Measurements from ENCODE around the gene RNF224. TPM values are rescaled to one million over a fixed set of nuclear protein-coding genes. Genes with fewer than 3 reads are reported as not detected.

RNF224 gene
- polyA plus RNA-seq, 1 donor from 2014 or later: not detected

GRCh38 chr9:137231372-137232039, 4.2 kb downstream of the RNF224 start:
- Histone ChIP-seq H3K4me3 (ENCODE audit: low read length) (no peak overlapping the region), H2AFZ (ENCODE audit: low read depth, low read length) (no peak overlapping the region), H3K9me3 (ENCODE audit: low read length) (no peaks in the 10 kb centered on the region), H3K27ac (ENCODE audit: low read length) (no peak overlapping the region), H3K79me2 (replicated peaks; ENCODE audit: insufficient read depth, low read length) (no peaks in the 10 kb centered on the region), H3K27me3 (ENCODE audit: insufficient read depth, low read depth, low read length) (no peaks in the 10 kb centered on the region), H3K9ac (ENCODE audit: low read length) (no peak overlapping the region), H4K20me1 (ENCODE audit: insufficient read depth) (no peaks in the 10 kb centered on the region), H3F3A (ENCODE audit: insufficient read depth, low read length, poor library complexity, severe bottlenecking) (no peaks in the 10 kb centered on the region), H3K9me2 (ENCODE audit: insufficient read depth, low read length) (no peaks in the 10 kb centered on the region), H3K4me2 (ENCODE audit: low read length) (no peak overlapping the region), H3K36me3 (ENCODE audit: insufficient read depth, low read length) (no peaks in the 10 kb centered on the region)
- TF ChIP-seq TAF1 (IDR thresholded peaks at IDR 0.05; ENCODE audit: low read depth) (no peak), RAD21 (conservative IDR thresholded peaks at IDR 0.05) (no peak), SMC3 (conservative IDR thresholded peaks at IDR 0.05; ENCODE audit: poor library complexity) (no peak), REST (IDR thresholded peaks at IDR 0.05; ENCODE audit: borderline replicate concordance) (no peak), EZH2 (IDR thresholded peaks at IDR 0.05; ENCODE audit: borderline replicate concordance, insufficient read depth, low read length, poor library complexity, severe bottlenecking) (no peak)

GRCh38 chr9:137232101-137232500, 4.8 kb downstream of the RNF224 start:
- Histone ChIP-seq H4K20me1 (ENCODE audit: insufficient read depth) (no peaks in the 10 kb centered on the region), H3K36me3 (ENCODE audit: insufficient read depth, low read length) (no peaks in the 10 kb centered on the region), H3K4me2 (ENCODE audit: low read length) (no peak overlapping the region), H2AFZ (ENCODE audit: low read depth, low read length) (no peak overlapping the region), H3K27ac (ENCODE audit: low read length) (no peak overlapping the region), H3K4me3 (ENCODE audit: low read length) (no peak overlapping the region), H3K9me2 (ENCODE audit: insufficient read depth, low read length) (no peaks in the 10 kb centered on the region), H3K9me3 (ENCODE audit: low read length) (no peaks in the 10 kb centered on the region), H3K27me3 (ENCODE audit: insufficient read depth, low read depth, low read length) (no peaks in the 10 kb centered on the region), H3F3A (ENCODE audit: insufficient read depth, low read length, poor library complexity, severe bottlenecking) (no peaks in the 10 kb centered on the region), H3K79me2 (replicated peaks; ENCODE audit: insufficient read depth, low read length) (no peaks in the 10 kb centered on the region), H3K9ac (ENCODE audit: low read length) (no peak overlapping the region)
- TF ChIP-seq EZH2 (IDR thresholded peaks at IDR 0.05; ENCODE audit: borderline replicate concordance, insufficient read depth, low read length, poor library complexity, severe bottlenecking) (no peak), MXI1 (conservative IDR thresholded peaks at IDR 0.05; ENCODE audit: poor library complexity, severe bottlenecking) (no peak), REST (IDR thresholded peaks at IDR 0.05; ENCODE audit: borderline replicate concordance) (no peak), SMC3 (conservative IDR thresholded peaks at IDR 0.05; ENCODE audit: poor library complexity) (no peak), TAF1 (IDR thresholded peaks at IDR 0.05; ENCODE audit: low read depth) (no peak), CTCF (IDR thresholded peaks at IDR 0.05; ENCODE audit: poor library complexity, severe bottlenecking) (no peak), RAD21 (conservative IDR thresholded peaks at IDR 0.05) (no peak), POLR2AphosphoS5 (IDR thresholded peaks at IDR 0.05) (no peak), EP300 (conservative IDR thresholded peaks at IDR 0.05; ENCODE audit: poor library complexity, severe bottlenecking) (no peak)
